Inflammatory macrophage treated with lipopolysaccharide for 4 hours (primary cell): ENCODE measurements around the gene CRAMP1.
"Not testable (repeated sequence)": the region's sequence is repeated elsewhere in the genome, so short reads cannot be mapped to it uniquely, and the experiment has no call there.

ENCODE experiments used
- DNase-seq: peaks from one replicate; pipeline ENCODE4 v3.0.0-alpha.2; 2020

The CRAMP1 gene

DNA sequence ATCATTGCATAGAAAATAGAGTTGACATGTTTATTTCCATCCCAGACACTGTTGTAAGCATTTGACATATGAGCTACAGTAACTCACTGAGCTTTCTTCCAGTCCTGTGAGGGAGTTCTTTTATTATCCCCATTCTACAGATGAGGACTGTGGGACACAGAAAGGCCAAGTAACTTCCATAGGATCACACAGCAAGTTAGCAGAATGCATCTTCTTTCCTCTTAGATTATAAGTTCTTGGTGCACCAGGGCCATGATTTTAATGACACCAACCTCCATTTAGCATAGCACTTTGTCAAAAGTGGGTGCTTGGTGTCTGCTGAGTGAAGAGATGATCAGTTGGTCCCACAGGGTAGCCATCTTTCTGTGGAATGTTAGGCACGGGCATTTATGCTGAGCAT lies 78.7 kb downstream of the CRAMP1 start:
- no peak for DNase-seq

DNA sequence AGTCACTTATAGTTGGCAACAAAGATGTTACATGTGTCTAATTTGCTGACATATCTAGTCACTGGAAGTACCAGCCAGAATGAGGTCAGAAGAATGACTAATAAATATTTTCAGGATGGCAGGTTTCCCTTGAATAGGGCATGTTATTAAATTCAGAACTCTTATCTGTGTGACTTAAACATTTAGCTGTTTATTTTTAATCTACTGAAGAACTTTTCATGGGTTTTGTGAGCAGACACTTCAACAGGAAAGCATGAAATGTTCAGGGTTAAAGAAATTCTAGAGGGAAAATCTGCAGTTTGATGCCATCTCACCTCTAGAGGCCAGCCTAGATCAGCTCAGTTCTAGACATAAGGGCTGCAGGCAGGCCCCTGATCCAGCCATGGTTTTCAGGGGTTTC lies 79.1 kb downstream of the CRAMP1 start:
- DNase-seq, result no peak

DNA sequence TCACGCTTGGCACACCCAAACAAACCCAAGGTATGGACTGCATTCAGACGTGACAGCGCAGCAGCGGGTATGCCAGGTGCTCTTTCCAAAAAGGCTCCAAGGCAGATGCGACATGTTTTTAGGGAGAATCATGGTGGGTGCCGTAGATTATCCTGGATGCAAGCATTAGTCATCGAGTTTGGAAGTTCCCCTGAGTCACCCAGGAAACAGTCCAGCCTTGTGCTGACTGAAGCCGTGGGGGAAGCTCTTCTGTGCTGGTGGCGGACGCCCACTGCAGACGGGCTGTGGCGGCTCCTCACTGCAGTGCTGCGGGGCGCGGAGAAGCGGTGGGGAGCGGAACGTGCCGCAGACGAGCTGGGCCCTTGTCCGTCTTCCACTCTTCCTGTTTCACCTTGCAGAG lies 79.8 kb downstream of the CRAMP1 start:
- DNase-seq, result peak; percentile 32

DNA sequence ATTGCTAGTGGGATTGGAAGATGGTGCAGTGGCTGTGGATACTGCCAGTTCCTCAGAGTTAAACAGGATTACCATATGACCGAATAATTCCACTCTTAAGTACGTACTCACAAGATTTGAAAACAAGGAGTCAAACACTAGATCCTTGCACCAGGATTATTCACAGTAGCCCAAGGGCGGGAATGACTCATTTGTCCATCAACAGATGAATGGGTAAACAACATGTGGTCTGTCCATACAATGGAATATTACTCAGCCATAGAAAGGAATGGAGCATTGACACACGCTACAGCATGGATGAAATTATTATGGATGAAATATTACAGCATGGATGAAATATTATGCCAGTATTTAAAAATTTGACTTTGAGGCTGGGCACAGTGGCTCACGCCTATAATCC lies 84.7 kb downstream of the CRAMP1 start:
- DNase-seq, result no peak

DNA sequence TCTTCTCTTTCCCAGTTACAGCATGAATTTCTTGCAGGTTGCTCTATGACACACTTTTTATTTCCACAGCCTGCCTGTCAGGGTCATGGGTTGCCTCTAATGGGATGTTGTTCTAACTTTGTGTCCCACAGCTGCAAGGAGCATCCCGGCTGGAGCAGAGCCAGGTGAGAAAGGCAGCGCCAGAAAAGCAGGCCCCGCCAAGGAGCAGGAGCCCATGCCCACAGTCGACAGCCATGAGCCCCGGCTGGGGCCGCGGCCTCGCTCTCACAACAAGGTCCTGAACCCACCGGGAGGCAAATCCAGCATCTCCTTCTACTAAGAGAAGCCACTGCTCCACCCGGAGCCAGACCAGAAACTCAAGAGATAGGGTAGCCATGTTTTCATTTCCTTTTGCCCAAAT lies 86.5 kb downstream of the CRAMP1 start:
- DNase-seq, result no peak

DNA sequence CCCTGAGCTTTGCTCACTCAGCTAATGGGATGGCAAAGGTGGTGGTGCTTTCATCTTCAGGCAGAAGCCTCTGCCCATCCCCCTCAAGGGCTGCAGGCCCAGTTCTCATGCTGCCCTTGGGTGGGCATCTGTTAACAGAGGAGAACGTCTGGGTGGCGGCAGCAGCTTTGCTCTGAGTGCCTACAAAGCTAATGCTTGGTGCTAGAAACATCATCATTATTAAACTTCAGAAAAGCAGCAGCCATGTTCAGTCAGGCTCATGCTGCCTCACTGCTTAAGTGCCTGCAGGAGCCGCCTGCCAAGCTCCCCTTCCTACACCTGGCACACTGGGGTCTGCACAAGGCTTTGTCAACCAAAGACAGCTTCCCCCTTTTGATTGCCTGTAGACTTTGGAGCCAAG lies 88.1 kb downstream of the CRAMP1 start:
- no peak for DNase-seq

DNA sequence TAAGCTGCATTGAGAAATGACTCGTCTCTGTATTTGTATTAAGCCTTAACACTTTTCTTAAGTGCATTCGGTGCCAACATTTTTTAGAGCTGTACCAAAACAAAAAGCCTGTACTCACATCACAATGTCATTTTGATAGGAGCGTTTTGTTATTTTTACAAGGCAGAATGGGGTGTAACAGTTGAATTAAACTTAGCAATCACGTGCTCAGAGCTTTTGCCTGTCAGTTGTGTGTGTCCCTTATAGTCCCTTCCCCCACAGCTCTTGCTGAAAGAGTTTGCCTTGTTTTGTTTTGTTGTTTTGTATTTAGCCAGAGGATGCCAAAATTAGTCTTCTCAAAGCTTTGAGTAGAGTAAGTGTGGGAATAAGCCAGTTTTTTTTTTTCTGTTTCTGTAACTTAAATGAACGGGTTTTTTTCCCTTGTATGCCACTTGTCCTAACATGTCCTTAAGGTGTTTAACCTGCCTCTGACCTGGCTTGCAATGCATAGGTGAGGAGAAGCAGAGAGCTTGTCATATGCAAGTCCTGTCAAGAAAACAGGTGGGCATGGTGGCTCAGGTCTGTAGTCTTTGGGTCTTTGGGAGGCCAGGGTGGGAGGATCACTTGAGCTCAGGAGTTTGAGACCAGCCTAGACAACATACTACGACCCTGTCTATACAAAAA lies 89.2 kb downstream of the CRAMP1 start:
- no peak for DNase-seq

DNA sequence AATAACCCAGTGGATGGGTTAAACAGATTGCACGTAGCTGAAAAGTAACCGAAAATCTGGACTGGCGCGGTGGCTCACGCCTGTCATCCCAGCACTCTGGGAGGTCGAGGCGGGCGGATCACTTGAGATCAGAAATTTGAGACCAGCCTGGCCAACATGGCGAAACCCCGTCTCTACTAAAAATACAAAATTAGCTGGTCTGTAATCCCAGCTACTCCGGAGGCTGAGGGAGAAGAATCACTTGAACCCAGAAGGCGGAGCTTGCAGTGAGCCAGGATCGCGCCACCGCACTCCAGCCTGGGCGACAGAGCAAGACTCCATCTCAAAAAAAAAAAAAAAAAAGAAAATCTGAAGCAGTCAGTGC lies 93.1 kb downstream of the CRAMP1 start:
- DNase-seq, result not testable (repeated sequence)

DNA sequence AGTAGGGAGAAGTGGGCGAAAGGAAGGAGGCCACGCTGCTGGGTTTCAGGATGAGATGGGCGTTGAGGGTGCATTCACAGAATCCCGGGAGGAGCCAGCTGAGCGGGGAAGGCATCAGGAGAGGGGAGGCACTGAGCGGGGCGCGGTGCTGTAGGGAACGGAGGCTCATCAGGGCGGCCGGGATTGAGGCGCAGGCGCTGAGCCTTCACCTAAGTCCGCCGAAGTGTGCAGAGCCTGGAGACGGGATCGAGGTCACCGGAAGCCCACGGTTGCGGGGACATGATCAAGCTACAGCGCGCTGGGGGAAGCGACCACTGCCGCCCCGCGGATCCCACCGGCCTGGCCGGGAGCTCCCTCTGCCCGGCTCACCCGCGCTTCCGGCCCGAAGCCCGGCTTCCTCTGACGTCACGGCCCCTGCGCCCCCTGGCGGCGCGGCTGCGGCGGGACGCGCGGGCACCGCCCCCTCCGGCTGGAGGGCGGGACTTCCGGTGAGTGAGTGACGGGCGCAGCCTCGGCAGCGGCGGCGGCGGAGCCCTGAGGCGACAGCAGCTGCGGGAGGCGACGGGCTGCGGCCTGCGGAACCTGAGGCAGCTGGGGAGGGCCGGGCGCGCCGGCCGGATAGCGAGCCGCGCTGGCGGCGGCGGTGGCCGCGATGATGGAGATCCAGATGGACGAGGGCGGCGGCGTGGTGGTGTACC lies 93.7 kb downstream of the CRAMP1 start, which contains the start of gene MAPK8IP3:
Gene MAPK8IP3 (plus strand): TSS at position 508 of the 698 bp plus-strand sequence. CDS start 145 bp downstream, at position 653.
- DNase-seq, result peak; percentile 89

DNA sequence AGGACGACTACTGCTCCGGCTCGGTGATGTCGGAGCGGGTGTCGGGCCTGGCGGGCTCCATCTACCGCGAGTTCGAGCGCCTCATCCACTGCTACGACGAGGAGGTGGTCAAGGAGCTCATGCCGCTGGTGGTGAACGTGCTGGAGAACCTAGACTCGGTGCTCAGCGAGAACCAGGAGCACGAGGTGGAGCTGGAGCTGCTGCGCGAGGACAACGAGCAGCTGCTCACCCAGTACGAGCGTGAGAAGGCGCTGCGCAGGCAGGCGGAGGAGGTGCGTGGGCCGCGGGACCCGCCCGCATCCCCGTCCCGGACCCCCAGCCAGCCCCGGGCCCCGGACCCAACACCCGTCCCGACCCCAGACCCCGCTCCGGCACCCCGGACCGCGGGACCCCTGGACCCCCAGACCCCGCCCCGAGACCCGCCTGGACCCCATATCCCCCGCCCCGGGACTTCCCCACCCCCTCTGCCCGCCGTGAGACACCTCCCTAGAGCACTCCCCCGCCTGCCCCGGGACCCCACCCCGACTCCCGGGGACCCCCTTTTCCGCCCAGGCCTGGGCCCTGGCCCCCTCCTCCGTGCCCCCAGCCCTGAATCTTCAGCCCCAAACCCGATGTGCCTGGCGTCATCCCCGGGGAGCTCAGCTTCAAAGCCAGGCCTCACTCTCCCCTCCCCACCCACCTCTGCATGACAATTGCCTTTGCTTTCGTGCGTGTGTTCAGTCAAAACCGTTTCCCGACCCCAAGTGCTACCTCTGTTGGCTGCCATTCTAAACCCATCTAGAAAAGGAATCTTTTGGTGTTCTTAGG lies 94.4 kb downstream of the CRAMP1 start:
- peak; percentile 22 for DNase-seq

DNA sequence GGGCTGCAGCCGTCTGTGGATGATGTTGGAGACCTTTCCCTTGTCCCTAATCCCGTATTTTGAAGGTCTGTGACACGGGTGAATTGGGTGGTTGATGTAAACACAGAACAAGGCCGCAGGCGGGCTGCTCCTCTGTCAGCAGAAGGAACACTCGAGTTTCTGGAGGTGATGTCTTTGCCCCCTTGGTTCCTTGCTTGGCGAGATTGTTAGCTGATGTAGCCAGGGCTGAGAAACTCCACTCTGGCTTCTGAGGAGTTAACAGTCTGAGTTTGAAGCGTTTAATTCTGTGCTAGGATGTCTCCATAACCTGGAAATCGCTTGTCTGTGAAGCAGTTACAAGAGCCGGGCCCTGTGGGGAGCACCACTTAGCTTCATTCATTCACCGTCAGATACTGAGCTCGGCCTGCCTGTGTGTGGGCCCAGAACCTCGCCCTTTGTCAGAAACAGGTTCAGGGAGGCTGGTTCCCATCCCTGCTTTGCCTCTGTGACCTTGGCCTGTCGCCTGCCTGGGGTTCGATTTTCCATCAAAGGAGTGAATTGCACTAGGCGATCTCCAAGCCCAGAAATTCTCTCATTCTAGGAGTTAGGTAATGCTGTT lies 95.1 kb downstream of the CRAMP1 start:
- DNase-seq, result peak; percentile 12

DNA sequence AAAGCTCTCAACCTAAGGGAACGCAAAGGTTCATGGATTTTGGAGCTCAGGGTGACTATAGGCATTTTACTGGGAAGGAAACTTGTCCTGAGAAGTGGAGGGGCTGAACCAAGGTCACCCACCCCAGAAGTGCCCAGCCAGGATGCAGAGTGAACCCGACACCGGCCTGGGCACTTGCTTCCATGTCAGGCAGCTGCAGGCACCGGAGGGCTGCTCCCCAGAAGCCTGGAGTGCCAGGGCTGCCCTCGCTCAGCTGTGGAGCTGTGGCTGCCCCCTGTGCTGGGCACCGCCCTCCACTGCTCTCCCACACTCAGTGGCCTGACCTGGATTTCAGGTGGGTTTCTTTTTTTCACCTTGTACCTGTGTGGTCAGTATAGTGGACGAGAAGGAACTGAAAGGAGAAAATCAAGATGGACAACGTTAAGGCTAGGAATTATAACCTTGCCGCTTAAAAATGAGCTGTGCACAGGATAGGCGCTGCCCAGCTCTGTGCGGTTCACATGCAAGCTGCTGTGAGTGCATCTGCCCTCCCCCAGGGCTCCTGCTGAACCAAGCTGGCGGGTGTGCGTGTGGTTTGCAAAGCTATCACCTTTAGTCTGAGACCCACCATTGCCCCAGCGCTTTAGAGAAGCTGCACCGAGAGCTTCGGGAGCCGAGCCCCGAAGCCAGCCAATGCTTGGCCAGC lies 96.1 kb downstream of the CRAMP1 start:
- DNase-seq, result no peak

DNA sequence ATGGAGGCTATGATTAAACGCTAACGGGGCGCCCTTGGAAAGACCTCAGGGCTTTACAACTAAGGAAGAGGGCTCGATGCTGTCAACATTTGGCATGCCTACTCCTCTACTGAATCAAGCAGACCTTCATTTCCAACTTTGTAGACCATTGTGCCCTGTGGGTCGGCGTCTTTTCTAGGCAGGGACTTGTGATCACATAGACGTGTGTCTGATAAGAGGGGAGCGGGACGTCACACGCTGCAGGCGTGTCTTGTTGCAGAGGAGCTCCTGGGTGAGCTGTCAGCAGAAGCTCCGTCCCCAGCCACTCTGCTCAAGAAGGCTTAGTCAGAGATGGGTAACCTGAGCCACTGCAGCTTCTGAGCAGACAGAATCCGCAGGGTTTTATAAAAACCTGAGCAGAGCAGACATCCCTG lies 96.6 kb downstream of the CRAMP1 start:
- DNase-seq, result no peak

DNA sequence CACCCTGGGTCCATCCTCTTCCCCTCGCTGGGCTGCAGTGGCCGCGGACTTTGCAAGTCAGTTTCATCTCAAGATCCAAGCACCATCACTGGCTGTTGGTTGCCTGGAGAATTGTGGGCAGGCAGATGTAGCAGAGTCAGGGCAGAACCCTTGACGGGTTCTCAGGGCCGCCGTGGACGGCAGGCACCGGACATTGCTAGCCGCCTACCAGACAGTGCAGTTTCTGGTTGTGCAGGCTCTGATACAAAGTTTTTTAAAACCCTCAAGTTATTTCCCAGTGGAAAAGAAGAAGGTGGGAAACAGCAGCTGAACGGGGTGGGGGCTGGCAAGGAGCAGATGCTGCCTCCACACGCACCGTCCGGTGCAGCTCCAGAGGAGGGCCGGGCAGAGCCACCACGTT lies 97.2 kb downstream of the CRAMP1 start:
- no peak for DNase-seq

DNA sequence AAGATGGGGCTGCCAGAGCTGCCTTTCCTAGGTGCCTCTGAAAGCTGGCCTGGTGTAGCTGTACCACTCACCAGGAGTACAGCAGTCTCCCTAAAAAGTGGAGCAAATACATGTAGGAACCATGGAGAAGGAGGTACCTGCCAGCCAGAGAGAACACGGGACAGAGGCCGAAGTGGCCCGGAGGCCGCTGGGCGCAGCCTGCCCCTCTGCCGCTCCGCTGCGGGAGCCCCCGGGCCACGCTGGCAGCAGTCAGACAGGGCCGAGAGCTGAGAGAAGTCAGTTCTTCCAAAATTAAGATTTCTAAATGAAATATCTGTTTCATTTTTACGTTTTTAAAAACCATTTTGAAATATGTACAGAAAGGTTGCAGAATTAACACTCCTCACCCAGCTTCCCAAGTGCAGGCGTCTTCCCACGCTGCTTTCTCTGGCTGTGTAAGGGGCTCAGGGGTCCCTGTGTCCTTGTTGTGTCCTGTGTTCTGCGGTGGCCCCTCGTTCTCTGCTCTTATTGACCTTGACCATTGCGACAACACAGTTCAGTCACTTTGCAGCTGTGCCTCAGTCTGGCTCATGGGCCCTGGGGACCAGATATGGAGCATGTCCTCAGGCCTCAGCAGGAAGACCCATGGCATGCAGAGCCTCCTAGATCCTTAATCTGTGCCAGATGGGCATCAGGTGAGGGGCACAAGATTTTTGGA lies 98.8 kb downstream of the CRAMP1 start:
- no peak for DNase-seq

DNA sequence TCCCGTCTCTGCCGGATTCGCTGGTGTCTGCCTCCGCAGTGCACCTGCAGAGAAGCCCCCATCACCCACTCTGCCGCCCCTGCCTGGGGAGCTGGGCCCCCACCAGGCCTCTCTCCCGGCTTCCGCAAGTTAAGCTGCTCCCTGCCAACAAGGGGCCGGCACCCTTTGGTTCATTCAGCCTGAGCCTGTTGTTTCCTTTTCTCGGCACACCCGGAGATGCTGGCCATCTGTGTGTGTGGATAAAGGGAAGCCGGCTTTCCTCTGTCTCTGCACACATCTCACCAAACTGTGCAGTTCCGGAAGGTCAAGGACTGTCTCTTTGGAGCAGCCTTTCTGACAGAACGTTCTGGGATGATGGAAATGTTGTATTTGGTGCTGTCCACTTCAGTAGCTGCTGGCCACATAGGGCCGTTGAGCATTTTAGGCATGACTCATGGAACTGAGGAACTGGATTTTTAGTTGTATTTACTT lies 100.7 kb downstream of the CRAMP1 start:
- no peak for DNase-seq

DNA sequence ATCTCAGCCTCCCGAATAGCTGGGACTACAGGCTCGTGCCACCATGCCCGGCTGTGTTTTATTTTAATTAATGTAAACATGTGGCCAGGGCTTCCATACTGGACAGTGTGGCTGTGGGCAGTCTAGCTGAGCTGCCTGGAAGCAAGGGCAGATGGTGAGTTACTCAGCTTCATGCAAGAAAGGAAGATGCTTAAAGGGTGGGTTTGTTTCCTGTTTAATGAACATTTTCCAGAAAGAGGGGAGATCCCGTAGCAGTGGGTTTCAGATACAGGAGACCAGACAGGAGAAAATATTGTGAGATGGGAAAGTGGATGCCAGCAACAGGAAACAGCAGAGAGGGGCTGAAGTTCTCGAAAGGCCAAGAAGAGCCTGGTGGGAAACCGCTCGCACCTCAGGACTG lies 101.2 kb downstream of the CRAMP1 start:
- no peak for DNase-seq

DNA sequence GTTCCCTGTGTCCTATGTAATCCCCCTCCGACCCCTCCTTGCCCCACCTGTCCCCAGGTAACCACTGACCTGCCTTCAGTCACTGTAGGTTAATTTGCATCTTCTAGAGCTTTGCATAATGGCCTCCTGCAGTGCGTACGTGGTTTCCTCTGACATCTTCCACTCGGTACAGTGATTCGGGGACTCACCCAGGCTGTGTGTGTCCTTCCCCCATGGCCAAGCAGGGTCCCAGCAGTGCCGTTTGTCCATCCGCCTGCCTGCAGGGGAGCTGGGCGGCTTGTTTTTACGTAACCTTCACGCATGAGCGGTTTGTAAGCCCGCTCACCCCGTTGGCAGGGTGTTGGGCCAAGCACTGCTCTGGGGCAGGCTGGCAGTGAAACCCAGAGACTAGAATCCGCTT lies 101.8 kb downstream of the CRAMP1 start:
- no peak for DNase-seq

DNA sequence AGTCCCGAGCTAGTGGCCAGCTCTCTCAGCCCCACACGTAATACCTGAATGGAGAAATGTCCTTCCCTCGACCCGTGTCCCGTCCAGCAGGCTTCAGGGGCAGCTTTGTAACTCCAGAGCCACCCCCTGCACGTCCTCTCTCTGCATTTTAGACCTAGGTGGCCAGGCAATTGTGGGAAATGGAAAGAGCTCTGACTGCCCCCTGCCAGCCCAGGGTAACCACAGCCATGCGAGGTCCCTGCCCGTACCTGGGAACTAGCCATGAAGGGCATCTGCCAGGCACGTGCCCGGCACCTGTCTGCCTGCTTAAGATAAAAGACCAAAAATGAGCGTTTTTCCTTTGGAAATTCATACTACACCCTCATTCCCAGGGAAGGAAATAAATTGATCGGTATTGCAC lies 103.1 kb downstream of the CRAMP1 start:
- no peak for DNase-seq

DNA sequence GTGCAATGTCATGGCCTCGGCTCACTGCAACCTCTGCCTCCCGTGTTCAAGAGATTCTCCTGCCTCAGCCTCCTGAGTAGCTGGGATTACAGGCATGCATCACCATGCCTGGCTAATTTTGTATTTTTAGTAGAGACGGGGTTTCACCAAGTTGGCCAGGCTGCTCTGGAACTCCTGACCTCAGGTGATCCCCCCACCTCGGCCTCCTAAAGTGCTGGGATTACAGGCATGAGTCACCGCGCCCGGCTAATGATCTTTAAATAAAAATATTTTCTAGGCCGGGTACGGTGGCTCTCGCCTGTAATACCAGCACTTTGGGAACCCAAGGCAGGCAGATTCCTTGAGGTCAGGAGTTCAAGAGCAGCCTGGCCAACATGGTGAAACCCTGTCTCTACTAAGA lies 106.1 kb downstream of the CRAMP1 start:
- not testable (repeated sequence) for DNase-seq

DNA sequence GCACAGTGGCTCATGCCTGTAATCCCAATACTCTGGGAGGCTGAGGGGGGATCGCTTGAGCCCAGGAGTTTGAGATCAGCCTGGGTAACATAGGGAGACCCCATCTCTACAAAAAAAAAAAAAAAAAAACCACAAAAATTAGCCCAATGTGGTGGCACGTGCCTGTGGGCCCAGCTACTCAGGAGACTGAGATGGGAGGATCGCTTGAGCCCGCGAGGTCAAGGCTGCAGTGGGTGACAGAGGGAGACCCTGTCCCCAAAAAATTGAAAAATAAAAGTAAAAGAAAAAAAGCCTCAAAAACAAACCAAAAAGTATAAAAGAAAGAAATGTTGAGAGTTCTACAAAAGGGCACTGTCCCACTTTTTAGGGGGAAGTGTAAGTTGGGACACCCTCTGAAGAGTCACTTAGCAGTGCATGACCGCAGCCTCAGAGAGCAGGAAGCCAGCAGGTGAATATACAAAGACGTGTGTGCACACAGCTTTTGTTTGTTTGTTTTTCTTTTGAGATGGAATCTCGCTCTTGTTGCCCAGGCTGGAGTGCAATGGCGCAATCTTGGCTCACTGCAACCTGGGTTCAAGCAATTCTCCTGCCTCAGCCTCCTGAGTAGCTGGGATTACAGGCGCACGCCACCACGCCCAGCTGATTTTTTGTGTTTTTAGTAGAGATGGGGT lies 107.5 kb downstream of the CRAMP1 start:
- DNase-seq, result peak; percentile 49

DNA sequence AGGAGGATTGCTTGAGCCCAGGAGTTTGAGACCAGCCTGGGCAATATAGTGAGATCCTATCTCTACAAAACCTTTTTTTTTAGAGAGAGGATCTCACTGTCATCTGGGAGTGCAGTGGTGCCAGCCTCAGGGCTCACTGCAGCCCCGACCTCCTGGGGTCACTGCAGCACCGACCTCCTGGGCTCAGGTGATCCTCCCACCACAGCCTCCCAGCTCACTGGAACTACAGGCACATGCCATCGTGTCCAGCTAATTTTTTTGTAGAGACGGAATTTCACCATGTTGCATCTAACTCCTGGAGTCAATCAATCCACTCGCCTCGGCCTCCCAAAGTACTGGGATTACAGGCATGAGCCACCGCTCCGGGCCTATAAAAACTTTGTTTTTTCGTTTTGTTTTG lies 109.2 kb downstream of the CRAMP1 start:
- DNase-seq, result no peak
